Activated CD8-positive, alpha-beta memory T cell treated with anti-CD3 and anti-CD28 coated beads, Interleukin-2, amount 50 U/mL, for 48 hours (primary cell): ENCODE results near the gene PTPN11.

Source experiments
- DNase-seq: peaks from one replicate; pipeline ENCODE4 v3.0.0-alpha.2; 2020

Gene PTPN11

DNA sequence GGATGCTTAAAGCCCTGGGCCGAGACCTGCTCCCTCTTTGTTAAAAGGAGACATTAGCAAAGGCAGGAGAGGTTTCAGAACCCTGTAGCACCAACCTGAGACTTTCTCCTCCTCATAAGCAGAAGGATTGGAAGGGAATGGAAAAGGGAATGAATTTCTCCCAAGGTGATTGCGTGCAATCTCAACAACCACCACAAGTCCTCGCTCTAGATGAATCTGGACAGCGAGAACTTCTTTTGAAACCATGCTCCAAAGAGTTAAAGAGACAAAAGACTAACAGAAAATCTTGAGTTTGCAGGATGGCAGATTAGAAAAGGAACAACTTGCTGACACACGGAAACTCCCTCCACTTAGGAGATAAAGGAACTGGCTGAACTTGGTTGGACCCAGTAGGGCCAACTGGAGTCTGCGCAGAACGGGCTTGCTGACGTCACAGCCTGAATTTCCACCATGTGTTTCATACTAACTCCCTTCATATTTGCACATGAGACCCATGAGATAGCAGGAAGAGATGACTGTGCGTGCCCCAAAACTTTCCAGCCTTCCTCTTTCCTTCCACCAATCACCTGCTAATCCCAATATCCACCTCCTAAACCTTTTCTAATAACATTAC is 137.0 kb downstream of the PTPN11 start:
- DNase-seq: no peak

DNA sequence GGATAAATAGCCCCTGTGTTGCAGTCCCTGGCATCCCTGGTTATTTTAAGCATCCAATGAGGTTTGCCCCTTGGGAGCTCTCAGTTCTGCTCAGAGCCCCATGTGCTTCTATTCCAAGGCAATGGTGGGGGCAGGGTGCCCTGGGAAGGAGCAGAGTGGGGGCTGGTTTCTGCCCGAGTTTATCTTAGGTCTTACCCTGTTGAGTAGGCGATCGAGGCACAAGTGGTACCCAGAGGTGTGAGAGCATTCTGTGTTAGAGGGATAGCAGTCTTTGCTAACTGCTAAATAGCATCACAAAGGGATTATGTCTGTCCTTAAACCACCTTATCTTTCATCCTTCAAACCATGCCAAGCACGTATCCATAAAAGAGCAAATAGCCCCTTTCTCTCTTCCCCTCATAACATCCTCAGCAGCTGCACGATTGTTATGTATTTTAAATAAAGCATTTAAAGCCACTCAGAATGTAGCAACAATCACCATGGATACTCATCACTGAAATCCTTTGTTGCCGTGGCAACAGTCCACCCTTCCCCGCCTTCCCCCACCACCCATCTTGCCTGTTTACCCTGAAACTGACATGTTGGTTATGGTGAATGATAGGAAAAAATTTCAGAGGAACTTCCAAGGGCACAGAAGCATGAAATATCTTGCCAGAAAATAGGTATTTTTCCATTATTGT is 139.3 kb downstream of the PTPN11 start:
- DNase-seq: no peak
